HTERT RPE-1 (cell line): Measurements from ENCODE around the gene OLFM3.

Experiments used
- in situ Hi-C: fragments of 300-500 bp; cut with MboI; formaldehyde crosslinking; loops from 4 replicates; pipeline ENCODE4 v1.14.3; 2020; ENCODE audit warnings: low sequenced_read_pairs

The OLFM3 gene

DNA sequence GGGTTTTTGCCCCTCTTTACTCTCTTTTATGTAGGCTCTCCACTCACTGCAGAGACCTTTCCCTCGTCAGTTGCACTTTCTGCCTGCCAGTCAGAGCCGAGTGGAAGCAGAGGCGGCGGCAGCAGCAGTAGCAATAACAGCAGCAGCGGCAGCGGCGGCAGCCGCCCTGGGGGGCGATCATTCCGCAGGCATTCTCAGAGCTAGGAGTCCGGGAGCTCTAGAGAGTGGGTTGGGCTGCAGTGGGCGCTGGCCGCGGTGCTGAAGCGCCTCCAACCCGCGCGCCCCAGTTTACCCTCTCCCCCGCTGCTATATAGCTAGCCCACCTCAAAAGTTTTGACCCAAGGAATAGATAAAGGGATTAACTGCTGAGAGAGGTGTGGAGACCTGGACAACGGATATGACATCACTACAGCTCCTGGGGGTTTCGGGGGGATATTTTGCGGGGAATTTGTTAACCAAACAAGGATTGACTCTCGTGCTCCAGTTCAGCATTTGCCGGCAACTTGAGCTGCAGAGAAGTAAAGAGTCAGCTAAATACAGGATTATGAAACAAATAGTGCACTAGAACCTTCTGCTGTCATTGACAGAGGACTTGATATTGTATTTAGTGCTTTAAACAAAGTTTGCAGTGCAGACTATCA is at the start of gene OLFM3:
Gene OLFM3, minus strand, starts transcription at position 102 of the 641 bp plus-strand sequence.
- in situ Hi-C loops, result no loop called here

DNA sequence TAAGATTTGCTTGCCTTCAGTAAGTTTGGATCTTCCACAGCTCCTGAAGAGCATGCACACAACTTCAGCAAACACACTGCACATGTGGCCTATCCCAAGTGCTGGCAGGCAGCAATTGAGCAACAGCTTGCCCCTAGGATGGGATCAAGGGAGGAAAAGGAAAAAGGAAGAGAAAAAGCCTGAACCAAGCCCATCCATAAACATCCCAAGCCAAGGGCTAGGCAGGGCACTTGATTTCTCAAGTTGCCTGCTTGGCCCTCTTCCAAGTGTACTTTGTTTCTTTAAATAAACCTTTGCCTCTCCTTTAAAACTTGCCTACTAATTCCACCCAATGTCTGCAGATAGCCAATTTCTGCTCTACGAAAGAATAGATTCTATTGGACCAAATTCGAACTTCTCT is 49.0 kb upstream of the OLFM3 start:
- in situ Hi-C loops, result no loop called here

DNA sequence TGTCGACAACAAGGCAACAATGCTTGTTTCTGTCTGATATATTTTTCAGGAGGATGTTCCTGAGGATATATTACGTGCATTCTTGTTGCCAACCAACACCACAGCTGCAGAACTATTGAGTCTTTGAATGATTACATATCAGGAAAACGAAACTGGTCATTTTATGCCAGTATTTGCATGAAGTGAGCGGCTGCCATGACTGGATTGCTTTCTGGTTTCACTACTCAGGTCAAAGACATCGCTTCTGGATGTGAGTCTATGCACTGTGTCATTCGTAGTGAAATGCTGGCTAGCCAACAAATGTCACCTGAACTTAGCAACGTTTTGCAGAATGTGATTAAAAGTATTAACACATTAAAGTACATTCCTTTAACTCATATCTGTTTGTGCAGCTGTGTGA is 35.8 kb upstream of the OLFM3 start:
- in situ Hi-C loops, result no loop called here

DNA sequence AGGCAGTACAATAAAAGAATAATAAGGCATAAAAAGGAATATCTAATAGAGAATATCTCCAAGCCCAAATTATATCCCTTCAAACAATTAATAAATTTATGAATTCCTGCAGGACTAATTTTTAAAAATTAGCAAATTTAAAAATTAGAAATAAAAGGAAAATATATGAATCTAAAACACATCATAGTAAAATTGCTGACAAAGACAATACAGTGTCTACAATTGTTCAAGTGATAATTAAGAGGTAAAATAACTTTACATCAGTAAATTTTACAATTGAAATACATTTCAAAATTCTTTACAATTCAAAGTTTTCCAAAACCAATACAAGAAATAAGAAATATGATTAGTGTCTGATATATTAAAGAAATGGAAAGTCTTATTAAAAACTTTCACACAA is 22.8 kb upstream of the OLFM3 start:
- in situ Hi-C loops, result no loop called here

DNA sequence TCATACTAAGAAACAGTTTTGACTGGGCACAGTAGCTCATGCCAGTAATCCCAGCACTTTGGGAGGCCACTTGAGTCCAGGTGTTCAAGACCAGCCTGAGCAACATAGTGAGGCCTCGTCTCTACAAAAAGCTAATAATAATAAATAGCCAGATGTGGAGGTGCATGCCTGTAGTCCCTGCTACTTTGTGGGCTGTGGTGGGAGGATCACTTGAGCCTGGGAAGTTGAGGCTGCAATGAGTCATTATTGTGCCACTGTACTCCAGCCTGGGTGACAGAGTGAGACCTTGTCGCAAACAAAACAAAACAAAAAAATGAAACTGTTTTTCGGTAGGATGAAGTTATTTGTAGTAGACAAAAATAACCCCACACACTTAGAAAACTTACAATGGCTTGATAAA is 19.0 kb upstream of the OLFM3 start:
- in situ Hi-C loops, result no loop called here

DNA sequence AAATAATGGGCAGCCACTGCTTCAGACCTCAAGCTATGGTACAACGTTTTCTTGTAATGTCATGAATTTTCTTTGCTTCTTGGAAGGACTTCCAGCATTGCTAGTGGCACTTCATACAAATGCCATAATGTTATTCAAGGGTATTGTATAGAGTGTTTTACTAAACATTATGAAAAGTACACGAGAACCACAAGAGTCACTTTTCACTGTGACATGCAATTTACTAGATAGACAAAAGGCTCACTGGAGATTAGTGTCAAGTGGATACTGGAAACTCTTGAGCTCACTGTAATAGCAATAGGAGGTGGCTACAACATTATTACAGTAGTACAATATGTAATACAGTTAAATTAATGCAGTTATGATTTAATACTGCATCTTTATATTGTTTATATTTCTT is 5.3 kb upstream of the OLFM3 start:
- in situ Hi-C loops, result no loop called here

DNA sequence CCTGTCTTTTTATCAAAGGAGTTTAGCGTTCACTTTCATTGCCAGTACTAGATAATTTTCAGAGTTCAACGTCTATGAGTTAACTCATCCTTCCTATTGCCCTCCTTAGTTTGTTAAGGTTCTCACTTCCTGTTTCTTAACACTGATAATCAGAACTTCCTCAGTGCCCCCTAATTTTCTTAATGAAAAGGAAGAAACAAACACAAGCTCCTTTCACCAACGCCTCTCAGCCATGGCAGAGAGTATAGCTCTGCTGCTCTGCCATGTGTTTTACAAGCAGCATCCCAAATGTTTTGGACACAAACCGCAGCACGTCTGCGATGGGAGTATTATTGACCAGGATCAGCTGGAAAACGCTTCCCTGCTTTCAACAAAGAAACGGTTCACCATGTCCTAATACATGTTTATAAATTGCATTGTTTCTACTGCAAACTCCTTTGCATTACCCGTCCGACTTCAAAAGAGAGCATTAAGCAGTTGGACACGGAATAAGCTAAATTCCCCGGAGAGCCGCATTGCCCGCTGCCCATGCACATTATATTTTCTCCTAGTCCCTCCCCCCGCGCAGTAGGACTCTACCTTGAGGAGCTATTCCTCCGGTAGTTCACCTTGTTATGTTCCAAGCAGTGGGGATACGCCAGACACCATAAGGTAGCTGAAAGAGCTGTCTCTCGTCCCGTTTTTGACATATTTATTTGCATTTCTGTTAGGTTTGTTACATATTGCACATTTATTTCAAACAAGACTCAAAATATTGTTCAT is 561 bp downstream of the OLFM3 start:
- in situ Hi-C loops, result no loop called here

DNA sequence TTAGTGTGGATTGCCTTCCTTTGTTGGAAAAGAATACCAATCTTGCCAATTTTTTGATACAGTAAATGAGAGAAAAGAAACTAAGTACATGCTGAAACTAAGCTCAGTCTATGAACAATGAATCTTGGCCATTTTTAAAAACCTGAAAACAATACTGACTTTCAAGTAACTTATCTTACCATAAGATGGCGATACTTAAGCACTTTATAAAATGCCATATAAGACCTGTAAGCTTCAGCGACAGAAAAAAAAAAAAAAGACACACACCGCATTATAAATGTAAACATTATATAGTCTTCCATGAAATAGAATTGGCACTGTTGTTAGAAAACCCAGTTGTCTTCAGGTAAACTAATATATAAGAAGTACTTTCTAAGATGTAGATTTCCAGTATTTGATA is 3.0 kb downstream of the OLFM3 start:
- in situ Hi-C loops, result no loop called here

DNA sequence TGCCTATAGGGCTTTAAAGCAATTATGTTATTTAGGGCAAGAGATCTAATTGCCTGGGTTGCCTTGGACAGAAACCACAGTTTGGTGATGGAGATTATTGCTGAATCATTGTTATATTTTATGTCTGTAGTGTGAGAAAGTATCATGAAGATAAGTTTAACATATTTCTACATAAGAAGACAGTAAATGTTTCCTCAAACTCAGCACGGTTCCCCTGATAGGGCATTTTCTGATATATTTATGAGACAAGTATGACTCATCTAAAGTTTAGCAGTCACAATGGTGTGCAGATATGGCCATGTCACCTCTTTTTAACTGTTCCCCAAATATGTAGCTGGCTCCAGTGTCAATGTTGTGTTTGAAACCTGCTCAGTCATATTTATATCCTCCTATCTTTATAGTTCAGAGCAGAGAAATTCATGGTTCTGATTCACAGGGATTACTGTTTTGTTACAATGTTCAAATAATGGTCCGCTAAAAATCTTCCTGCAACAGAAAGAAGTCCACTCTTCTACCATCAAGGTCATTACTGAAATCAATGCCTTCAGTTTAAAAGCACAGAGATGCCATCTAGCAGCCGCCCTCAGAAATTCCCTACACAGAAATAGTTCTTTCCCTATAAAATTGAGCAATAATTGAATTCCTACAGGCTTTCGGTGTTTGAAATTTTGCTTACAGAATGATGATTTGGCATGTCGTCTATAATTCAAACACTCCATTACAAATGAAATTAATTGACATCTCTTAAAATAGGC is 3.7 kb downstream of the OLFM3 start:
- in situ Hi-C loops, result no loop called here

DNA sequence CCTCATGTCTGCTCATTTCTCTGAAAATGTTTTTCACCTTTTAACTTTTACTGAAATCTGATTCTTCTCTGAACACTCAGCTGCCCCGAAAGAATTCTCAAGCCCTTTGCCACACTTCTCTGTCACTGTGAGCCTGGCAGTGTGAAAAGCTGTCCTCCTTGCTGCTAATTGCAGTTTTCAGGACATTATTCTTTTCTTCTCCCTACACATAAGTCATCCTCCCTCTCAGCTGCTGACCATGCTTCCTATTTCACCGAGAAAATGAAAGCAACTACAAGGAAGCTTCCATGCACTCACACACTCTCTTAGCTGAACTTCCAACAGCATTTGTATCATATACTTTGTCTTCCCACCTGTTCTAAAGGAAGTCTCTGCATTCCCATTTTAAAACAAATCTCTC is 15.8 kb downstream of the OLFM3 start:
- in situ Hi-C loops, result no loop called here

DNA sequence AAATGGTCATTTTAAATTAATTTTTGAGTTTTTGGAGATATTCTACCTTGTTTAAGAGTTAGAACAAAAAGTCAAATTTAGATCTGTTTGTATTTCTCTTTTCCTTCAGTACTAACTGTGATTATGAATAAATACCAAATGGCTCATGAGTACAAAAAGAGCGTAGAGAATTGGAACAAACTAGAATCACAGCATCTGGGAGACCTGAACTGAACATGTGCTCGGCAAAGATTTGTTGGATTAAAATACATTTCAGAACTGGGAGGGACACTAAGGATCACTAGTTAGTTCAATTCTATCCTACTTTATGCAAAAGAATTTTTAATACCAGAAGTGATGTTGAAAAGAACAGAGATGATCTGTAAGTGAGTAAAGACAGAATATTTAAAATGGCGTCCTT is 19.5 kb downstream of the OLFM3 start:
- in situ Hi-C loops, result no loop called here

DNA sequence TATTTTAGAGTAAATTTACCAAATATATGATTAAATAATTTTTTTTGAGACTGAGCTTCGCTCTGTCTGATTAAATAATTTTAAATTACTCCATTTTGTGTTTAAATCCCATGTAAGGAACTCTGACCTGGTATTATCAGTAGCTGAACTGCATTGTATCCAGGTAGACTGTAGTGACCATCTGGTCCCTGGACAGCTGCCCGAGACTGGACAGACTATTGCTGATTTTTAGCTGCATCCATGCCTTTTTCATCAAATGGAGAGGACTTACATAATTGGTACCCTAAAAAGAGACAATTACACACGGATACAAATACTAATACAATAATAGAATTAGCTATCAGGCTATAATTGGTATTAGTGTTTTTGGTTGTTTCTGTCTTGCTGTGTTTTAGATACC is 20.6 kb downstream of the OLFM3 start:
- in situ Hi-C loops, result no loop called here

DNA sequence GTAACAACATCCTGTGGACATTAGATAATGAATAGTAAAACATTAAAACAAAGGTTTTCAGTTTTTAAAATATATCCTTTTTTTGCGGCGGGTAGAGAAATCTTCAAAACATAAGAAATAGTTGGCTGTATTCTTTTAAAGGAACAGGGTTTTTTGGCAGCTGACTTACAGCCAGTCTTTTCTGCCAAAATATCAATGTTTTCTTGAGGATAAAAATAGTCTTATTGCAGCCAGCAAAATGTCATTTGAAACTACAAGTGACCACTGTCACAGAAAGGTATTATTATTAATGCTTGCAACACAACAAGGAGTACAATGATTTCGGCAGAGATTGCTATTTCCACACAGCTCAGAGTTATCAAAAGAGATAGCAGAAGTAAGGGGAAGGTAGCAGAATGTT is 21.4 kb downstream of the OLFM3 start:
- in situ Hi-C loops, result no loop called here

DNA sequence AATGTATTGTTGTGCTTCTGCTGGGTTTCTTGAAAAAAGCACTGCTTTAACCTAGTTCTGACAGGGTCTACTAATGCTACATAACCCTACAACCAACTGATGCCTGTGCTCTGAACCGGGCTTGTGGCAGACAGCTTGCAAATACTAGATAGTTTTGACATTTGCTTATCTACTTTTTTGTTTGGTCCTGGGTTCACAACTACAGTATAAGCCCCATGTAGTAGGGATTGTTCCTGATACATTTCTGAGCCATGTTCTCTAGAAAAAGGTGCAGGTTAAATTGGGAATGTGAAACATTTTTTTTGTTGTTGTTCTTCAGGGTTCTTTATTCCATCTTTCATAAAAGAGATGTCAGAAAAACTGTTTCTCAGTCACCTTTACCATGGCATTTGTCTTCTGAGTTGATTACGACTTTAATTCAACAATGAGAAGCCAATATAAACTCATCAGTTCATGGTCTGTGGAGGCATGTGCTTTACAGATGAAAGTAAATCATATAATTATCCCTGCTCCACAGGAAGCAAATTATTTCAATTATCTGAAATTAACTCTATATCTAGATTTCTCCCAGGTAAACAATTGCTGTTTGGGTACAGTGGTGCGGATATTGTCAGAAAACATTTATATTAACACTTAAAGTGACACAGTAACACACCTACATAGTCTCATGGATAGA is 22.0 kb downstream of the OLFM3 start:
- in situ Hi-C loops, result no loop called here

DNA sequence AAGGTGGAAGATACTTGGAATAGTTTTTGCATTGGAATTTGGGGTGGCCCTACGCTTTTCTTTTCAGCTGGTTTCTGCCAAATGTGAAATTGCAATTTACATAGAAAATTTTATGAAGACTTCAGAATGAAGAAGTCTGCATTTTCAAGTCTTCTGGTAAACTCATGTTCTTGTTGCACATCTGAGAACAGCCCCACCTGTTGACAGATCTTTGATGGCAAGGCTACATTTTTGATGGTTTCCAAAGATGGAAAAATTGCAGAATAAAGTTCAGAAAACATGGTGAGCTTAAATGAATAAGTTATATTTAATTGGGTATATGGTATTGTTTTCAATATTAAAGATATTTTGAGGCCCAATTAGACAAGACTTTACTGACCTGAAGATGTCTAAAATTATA is 25.4 kb downstream of the OLFM3 start:
- in situ Hi-C loops, result no loop called here

DNA sequence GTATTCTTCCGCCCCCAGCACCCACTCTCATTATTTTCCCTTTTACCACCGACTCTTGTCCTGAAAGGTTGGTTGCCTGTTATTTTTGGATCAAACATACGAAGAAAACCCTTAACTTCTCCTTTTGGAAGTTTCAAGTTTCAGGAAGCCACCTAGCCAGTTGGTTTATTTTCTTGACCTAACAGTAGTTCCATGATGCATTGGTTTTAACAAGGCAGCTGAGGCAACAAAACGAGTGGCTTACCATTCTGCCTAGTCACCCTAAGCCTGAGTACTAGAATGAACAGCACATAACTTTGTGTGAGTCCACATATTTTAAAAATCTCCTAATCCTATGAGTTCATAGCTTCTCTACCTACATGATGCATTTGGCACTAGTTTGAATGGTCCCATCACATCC is 28.9 kb downstream of the OLFM3 start:
- in situ Hi-C loops, result no loop called here

DNA sequence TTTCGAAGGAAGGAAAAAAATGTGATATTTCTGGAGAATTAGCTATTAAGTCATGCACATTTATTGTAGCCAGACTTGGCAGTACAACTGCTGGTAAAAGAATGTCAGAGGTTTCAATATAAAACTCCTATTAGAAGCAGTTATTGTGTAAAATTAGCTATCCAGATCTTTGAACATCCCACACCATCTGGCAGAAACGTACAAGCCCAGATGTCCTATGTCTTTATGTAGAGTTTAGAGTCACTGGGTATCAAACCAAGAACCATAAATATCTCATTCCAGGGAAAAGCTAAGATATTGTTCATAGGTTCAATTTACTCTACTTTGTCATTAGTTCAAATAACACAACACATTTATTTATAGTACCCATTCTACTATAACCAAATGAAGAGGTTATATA is 31.4 kb downstream of the OLFM3 start:
- in situ Hi-C loops, result no loop called here

DNA sequence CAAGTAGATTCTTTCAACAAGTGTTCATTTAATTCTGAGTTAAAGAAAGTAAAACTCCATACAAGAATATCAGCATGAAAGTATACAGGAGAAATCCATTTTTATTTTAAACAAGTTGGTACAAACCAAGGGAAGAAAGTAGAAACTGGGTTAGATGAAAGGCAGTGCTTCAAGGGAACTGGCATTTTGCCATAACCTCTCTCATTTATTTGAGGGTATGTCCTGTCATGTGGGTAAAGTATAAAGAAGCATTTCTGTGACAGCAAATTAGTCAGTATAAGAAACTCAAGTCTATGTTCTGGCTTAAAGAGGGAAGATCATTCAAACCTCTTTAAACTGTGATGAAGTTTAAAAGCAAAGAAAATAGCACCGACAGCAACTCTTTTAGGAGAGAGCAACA is 32.0 kb downstream of the OLFM3 start:
- in situ Hi-C loops, result no loop called here

DNA sequence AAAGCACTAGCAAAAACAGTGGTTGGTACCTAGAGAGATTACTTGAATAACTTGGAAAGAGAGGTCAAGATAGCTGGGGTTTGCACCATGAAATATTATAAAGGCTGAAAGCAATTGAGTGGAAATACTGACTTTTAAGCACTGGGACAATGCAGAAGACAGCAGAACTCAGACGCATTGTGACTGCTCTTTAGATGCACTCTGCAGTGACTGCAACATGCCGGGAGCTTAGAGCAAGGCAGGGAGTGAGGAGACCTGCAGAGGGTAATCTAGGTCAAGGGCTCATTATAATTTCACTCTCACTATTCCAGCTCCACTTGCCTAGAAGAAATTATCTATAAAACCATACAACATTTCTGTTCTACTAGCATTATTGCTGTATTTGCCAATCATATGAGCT is 36.6 kb downstream of the OLFM3 start:
- in situ Hi-C loops, result no loop called here

DNA sequence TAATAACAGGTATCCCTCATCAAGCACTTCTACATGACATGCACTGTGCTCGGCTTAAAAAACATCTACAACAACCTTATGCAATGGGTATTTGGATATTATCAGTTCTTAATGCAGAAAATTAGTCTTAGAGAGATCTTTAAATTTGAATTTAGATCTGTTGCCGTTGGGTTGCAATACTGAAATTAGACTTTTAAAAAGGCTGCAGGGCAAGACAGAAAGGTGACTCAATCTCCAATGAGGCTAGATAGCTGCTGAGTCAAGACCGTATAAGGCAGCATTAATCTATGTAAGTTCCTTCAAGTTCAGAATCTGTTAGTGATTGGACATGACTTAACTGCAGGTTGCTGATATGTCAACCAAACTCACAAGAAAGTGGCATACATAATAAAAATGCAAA is 37.3 kb downstream of the OLFM3 start:
- in situ Hi-C loops, result no loop called here

DNA sequence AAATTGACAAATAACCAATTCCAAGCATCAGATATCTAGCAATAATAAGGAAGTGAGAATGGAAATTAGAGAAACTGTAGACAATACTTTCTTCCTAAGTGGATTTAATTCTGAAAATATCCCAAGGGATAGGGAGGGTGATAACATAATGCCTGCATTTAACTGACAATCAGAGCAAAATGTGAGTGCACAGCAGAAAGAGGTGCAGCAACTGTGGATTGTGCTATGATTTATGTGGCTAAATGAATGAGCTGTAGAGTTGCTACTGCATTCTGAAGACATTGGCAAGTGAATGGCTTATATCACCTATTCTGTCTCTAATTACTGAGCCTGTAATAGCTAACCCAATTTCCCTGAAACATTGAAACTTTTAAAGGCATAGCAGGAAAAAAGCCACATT is 39.0 kb downstream of the OLFM3 start:
- in situ Hi-C loops, result no loop called here

DNA sequence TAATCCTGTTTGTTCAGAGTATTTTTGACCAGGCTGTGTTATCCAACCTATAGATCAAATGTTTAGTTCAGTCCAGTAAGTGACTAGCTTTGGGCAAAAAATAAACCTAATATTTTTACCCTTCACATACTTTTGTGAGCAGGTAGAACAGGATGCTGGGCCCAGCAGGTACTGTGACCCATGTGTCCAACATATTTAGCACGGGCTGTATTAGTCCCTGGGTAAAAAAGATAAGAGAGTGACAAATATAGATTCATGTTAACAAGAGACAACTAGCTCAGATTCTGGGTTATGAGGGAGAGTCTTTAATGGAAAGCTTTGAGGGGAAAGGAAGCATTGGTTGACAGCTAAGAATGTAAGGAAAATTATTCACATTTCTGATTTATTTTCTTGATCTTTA is 43.1 kb downstream of the OLFM3 start:
- in situ Hi-C loops, result no loop called here
